Neural cell (in vitro differentiated cells): ENCODE measurements around the gene USP46. TPM values are rescaled to one million over a fixed set of nuclear protein-coding genes. Genes with fewer than 3 reads are reported as not detected.

ENCODE experiments used
- H2AFZ ChIP-seq: fragments of 200-600, 300-800 bp; sonication (generic), shearing (Covaris generic); 2 replicates; pipeline ENCODE4 v1.6.0; 2014; ENCODE audit warnings: low read depth, mild to moderate bottlenecking, antibody characterized with exemption, low read length, moderate library complexity
- H3F3A ChIP-seq: fragments of 200-600 bp; shearing (Covaris generic); 2 replicates; pipeline ENCODE4 v1.6.1; 2016; ENCODE audit warnings: mild to moderate bottlenecking, moderate library complexity, mixed read lengths, antibody characterized with exemption, low read length; ENCODE audit not compliant: insufficient read depth, poor library complexity, severe bottlenecking
- H3K27ac ChIP-seq: fragments of 200-600, 300-800 bp; sonication (generic), shearing (Covaris generic); 2 replicates; pipeline ENCODE4 v1.5.1; 2014; ENCODE audit warnings: mild to moderate bottlenecking, low read length, moderate library complexity
- H3K27me3 ChIP-seq: fragments of 300-800, 200-600 bp; sonication (generic), shearing (Covaris generic); 2 replicates; pipeline ENCODE4 v1.6.0; 2014; ENCODE audit warnings: mild to moderate bottlenecking, low read depth, low read length, moderate library complexity; ENCODE audit not compliant: insufficient read depth
- H3K36me3 ChIP-seq: fragments of 300-800, 200-600 bp; sonication (generic), shearing (Covaris generic); 2 replicates; pipeline ENCODE4 v1.5.1; 2014; ENCODE audit warnings: mild to moderate bottlenecking, antibody characterized with exemption, low read length, moderate library complexity; ENCODE audit not compliant: insufficient read depth
- H3K4me2 ChIP-seq: fragments of 300-800, 200-600 bp; sonication (generic), shearing (Covaris generic); 2 replicates; pipeline ENCODE4 v1.6.0; 2014; ENCODE audit warnings: mild to moderate bottlenecking, low read length
- H3K4me3 ChIP-seq: fragments of 300-800, 200-600 bp; sonication (generic), shearing (Covaris generic); 2 replicates; pipeline ENCODE4 v1.5.1; 2014; ENCODE audit warnings: mild to moderate bottlenecking, low read length, moderate library complexity
- H3K79me2 ChIP-seq: fragments of 200-600 bp; shearing (Covaris generic); replicated peaks from 2 replicates; pipeline ENCODE4 v1.6.0; 2014; ENCODE audit warnings: mild to moderate bottlenecking, low read length, moderate library complexity; ENCODE audit not compliant: insufficient read depth
- H3K9ac ChIP-seq: fragments of 300-800, 200-600 bp; sonication (generic), shearing (Covaris generic); 2 replicates; pipeline ENCODE4 v1.6.1; 2016; ENCODE audit warnings: mild to moderate bottlenecking, low read length, mixed read lengths
- H3K9me2 ChIP-seq: fragments of 200-600 bp; shearing (Covaris generic); 2 replicates; pipeline ENCODE4 v1.6.1; 2016; ENCODE audit warnings: mild to moderate bottlenecking, low read length, mixed read lengths; ENCODE audit not compliant: insufficient read depth
- H3K9me3 ChIP-seq: fragments of 200-600, 300-800 bp; sonication (generic), shearing (Covaris generic); 2 replicates; pipeline ENCODE4 v1.6.1; 2016; ENCODE audit warnings: mild to moderate bottlenecking, mixed run types, low read length, moderate library complexity, mixed read lengths
- H4K20me1 ChIP-seq: fragments of 200-600 bp; shearing (Covaris generic); 2 replicates; pipeline ENCODE4 v1.6.1; 2016; ENCODE audit warnings: mild to moderate bottlenecking, mixed run types; ENCODE audit not compliant: insufficient read depth
- CTCF ChIP-seq: fragments of 450-650 bp; IDR thresholded peaks from 2 replicates; pipeline ENCODE4 v1.5.1; 2014; ENCODE audit warnings: antibody characterized with exemption, mild to moderate bottlenecking, moderate library complexity; ENCODE audit not compliant: poor library complexity, severe bottlenecking
- EP300 ChIP-seq: fragments of 450-650 bp; conservative IDR thresholded peaks from 2 replicates; pipeline ENCODE4 v1.6.1; 2014; ENCODE audit warnings: antibody characterized with exemption, mild to moderate bottlenecking, moderate library complexity; ENCODE audit not compliant: poor library complexity, severe bottlenecking
- EZH2 ChIP-seq: fragments of 200-600, 300-800 bp; shearing (Covaris generic), sonication (generic); IDR thresholded peaks from 2 replicates; pipeline ENCODE4 v1.6.1; 2014; ENCODE audit warnings: antibody characterized with exemption, low read length, borderline replicate concordance, mild to moderate bottlenecking; ENCODE audit not compliant: insufficient read depth, poor library complexity, severe bottlenecking
- MXI1 ChIP-seq: fragments of 450-650 bp; conservative IDR thresholded peaks from 2 replicates; pipeline ENCODE4 v1.6.1; 2014; ENCODE audit warnings: antibody characterized with exemption, mild to moderate bottlenecking; ENCODE audit not compliant: poor library complexity, severe bottlenecking
- POLR2AphosphoS5 ChIP-seq: IDR thresholded peaks from 2 replicates; pipeline ENCODE4 v1.6.1; 2012
- RAD21 ChIP-seq: fragments of 450-650 bp; conservative IDR thresholded peaks from 2 replicates; pipeline ENCODE4 v1.6.1; 2014; ENCODE audit warnings: antibody characterized with exemption, mild to moderate bottlenecking, moderate library complexity
- REST ChIP-seq: IDR thresholded peaks from 2 replicates; pipeline ENCODE4 v1.6.1; 2012; ENCODE audit warnings: borderline replicate concordance
- SMC3 ChIP-seq: fragments of 450-650 bp; conservative IDR thresholded peaks from 2 replicates; pipeline ENCODE4 v1.6.1; 2014; ENCODE audit warnings: antibody characterized with exemption, mild to moderate bottlenecking, moderate library complexity; ENCODE audit not compliant: poor library complexity
- TAF1 ChIP-seq: IDR thresholded peaks from 2 replicates; pipeline ENCODE4 v1.6.1; 2012; ENCODE audit warnings: low read depth
- polyA plus RNA-seq: library from polyadenylated mRNA; depleted of rRNA; stranded (reverse); fragments of >200 nt; gene quantifications from 2 replicates; pipeline ENCODE4 v1.2.3, GENCODE V29; 2014

The USP46 gene
- polyA plus RNA-seq, 1 donor from 2014 or later = 14.1 TPM

GRCh38 chr4:52588097-52588496, 71.0 kb downstream of the USP46 start:
- Histone ChIP-seq H4K20me1 (no peaks in the 10 kb centered on the region), H3K9me3 (no peaks in the 10 kb centered on the region)

GRCh38 chr4:52586069-52586468, 73.0 kb downstream of the USP46 start:
- no peaks in the 10 kb centered on the region for H3K27me3 ChIP-seq
- H3F3A ChIP-seq = no peaks in the 10 kb centered on the region
- TF ChIP-seq RAD21 = no peak
- no peak for TF ChIP-seq REST
- TF ChIP-seq EP300 = no peak
- TF ChIP-seq CTCF = no peak
- no peak for TF ChIP-seq MXI1
- no peak for TF ChIP-seq EZH2
- no peak for TF ChIP-seq TAF1
- TF ChIP-seq SMC3 = no peak
- TF ChIP-seq POLR2AphosphoS5 = no peak
- H3K36me3 ChIP-seq = no peaks in the 10 kb centered on the region
- H3K4me3 ChIP-seq = no peak overlapping the region
- H3K9ac ChIP-seq = no peak overlapping the region
- no peaks in the 10 kb centered on the region for H3K79me2 ChIP-seq
- H2AFZ ChIP-seq = no peak overlapping the region
- H3K27ac ChIP-seq = no peak overlapping the region
- no peaks in the 10 kb centered on the region for H4K20me1 ChIP-seq
- no peaks in the 10 kb centered on the region for H3K9me3 ChIP-seq
- no peaks in the 10 kb centered on the region for H3K9me2 ChIP-seq
- H3K4me2 ChIP-seq = no peak overlapping the region

More at GRCh38 chr4:52588097-52588496, 71.0 kb downstream of the USP46 start:
- TF ChIP-seq CTCF (no peak), TAF1 (no peak), POLR2AphosphoS5 (no peak), EZH2 (no peak), EP300 (no peak), SMC3 (no peak), RAD21 (no peak)
- no peak overlapping the region for H3K4me3 ChIP-seq
- H3K9me2 ChIP-seq = no peaks in the 10 kb centered on the region
- no peaks in the 10 kb centered on the region for H3K79me2 ChIP-seq
- no peak overlapping the region for H3K27ac ChIP-seq
- H3F3A ChIP-seq = no peaks in the 10 kb centered on the region
- no peak overlapping the region for H3K4me2 ChIP-seq
- no peaks in the 10 kb centered on the region for H3K36me3 ChIP-seq
- H3K27me3 ChIP-seq = no peaks in the 10 kb centered on the region
- H2AFZ ChIP-seq = no peak overlapping the region
- H3K9ac ChIP-seq = no peak overlapping the region
